Tibial artery (tissue), 4 donors: ENCODE data around the gene ARX.

Source experiments
- DNase-seq, 2 donors: peaks; one replicate each; pipeline ENCODE4 v3.0.0-alpha.2; 2019
- H3K27ac ChIP-seq, 2 donors: fragments of 200-600 bp; sonication (generic) in 1 of 2; 1 replicate in 1 of 2; 2 replicates in 1 of 2; pipeline ENCODE4 v1.5.1; 2018 to 2019; ENCODE audit warnings: mild to moderate bottlenecking in 1 of 2
- H3K27me3 ChIP-seq, 2 donors: fragments of 200-600 bp; sonication (generic) in 1 of 2; one replicate each; pipeline versions ENCODE4 v1.5.1 to v1.6.0; 2016 to 2019
- H3K36me3 ChIP-seq, 3 donors: fragments of 200-600 bp; sonication (generic) in 2 of 3; one replicate each; pipeline ENCODE4 v1.5.1; 2016 to 2019; ENCODE audit warnings: mild to moderate bottlenecking in 2 of 3
- H3K4me1 ChIP-seq, 4 donors: fragments of 200-600 bp; sonication (generic) in 2 of 4; 1 replicate in 3 of 4; 2 replicates in 1 of 4; pipeline ENCODE4 v1.5.1; 2016 to 2019
- H3K4me3 ChIP-seq, 2 donors: fragments of 200-600 bp; sonication (generic) in 1 of 2; 1 replicate in 1 of 2; 2 replicates in 1 of 2; pipeline ENCODE4 v1.5.1; 2018 to 2019; ENCODE audit warnings: mild to moderate bottlenecking in 2 of 2
- H3K9me3 ChIP-seq, 3 donors: fragments of 200-600 bp; sonication (generic) in 1 of 3; one replicate each; pipeline ENCODE4 v1.5.1; 2016 to 2019
- CTCF ChIP-seq, 2 experiments: fragments of 200-600 bp in 1 of 2; fragments of 450-650 bp in 1 of 2; IDR thresholded peaks; one replicate each; pipeline ENCODE4 v1.5.1; 2017 to 2019; ENCODE audit warnings: antibody characterized with exemption in 2 of 2, mild to moderate bottlenecking in 1 of 2, moderate library complexity in 1 of 2
- intact Hi-C: fragments of 100-400 bp; cut with DNase I; formaldehyde crosslinking; loops from one replicate; pipeline ENCODE4 v1.15.0; 2023; ENCODE audit warnings: low total_unique reads

The ARX gene

DNA sequence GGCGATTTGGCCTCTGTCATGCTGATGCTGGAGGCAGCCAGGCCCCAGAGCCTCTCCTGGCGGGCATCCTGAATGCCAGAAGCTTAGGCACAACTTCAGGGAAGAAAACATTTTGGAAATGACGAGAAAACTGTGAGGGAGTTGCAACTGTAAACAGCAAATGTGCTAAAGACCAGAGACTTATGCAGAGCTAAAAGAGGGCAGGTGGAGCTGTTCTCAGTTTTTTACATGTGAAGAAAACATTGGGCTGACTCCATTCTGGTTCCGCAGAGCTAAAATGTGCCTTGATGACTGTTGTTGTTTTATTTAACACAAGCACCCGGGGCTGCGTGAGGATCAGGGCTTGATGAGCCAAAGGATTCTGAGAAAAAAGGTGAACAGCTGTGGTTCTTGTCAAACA lies 10.8 kb upstream of the ARX start:
- H3K4me1 ChIP-seq = no peaks in the 10 kb centered on the region

DNA sequence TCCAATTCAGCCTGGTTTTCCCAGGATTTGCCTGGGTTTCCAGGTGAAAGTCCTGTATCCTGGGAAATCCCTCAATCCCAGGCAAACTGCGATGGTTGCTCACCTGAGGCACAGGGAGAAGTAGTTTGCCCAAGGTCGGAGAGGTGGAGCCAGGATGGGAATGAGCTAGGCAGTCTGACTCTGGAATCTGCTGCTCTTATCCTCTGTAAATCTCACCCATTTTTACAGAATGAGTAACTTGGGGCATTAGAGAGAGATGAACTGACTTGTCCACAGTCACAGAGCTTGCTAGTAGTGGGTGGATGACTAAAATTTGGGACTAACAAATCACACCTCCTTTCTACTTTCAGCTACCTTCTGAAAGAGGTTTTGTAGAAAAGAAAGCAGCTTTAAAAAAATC lies 9.8 kb upstream of the ARX start:
- TF ChIP-seq CTCF (IDR thresholded peaks at IDR 0.05) = no peak
- no peaks in the 10 kb centered on the region for H3K9me3 ChIP-seq
- peaks cover 3 to 19% of the 10 kb centered on the region in 2 donors for H3K27me3 ChIP-seq
- peaks cover 0 to 7% (median 6%) of the 10 kb centered on the region in 4 donors for H3K4me1 ChIP-seq
- no peak for DNase-seq
- H3K36me3 ChIP-seq = no peaks in the 10 kb centered on the region
- intact Hi-C loops = no loop called here
- no peak overlapping the region for H3K4me3 ChIP-seq
- H3K27ac ChIP-seq = no peak overlapping the region

More for the DNA sequence above, 10.8 kb upstream of the ARX start:
- DNase-seq = no peak
- no peak for TF ChIP-seq CTCF (IDR thresholded peaks at IDR 0.05)
- Histone ChIP-seq H3K9me3 (no peaks in the 10 kb centered on the region), H3K36me3 (no peaks in the 10 kb centered on the region), H3K27ac (no peak overlapping the region), H3K27me3 (peaks cover 0 to 9% of the 10 kb centered on the region in 2 donors), H3K4me3 (no peak overlapping the region)
- intact Hi-C loops = no loop called here

- no peak overlapping the region for H3K4me3 ChIP-seq
- no peak for DNase-seq
- peaks cover 0 to 19% (median 12%) of the 10 kb centered on the region in 4 donors for H3K4me1 ChIP-seq
- intact Hi-C loops = no loop called here
- no peak for TF ChIP-seq CTCF (IDR thresholded peaks at IDR 0.05)
- H3K27me3 ChIP-seq = peaks cover 4 to 36% of the 10 kb centered on the region in 2 donors
- no peaks in the 10 kb centered on the region for H3K9me3 ChIP-seq
- H3K27ac ChIP-seq = no peak overlapping the region
- H3K36me3 ChIP-seq = no peaks in the 10 kb centered on the region
Observed at GRCh38 chrX:25023908-25024307, 8.1 kb upstream of the ARX start.

GRCh38 chrX:25022499-25023325 lies 6.9 kb upstream of the ARX start:
- Histone ChIP-seq H3K27ac (no peak overlapping the region), H3K9me3 (no peaks in the 10 kb centered on the region), H3K4me1 (peaks cover 0 to 19% (median 13%) of the 10 kb centered on the region in 4 donors), H3K36me3 (no peaks in the 10 kb centered on the region), H3K4me3 (no peak overlapping the region), H3K27me3 (peaks cover 4 to 41% of the 10 kb centered on the region in 2 donors)
- TF ChIP-seq CTCF (IDR thresholded peaks at IDR 0.05) = no peak
- intact Hi-C loops = no loop called here
- no peak for DNase-seq

GRCh38 chrX:25020905-25021449 lies 5.2 kb upstream of the ARX start:
- H3K4me1 ChIP-seq = peaks cover 0 to 22% (median 13%) of the 10 kb centered on the region in 4 donors
- no peak overlapping the region for H3K27ac ChIP-seq
- intact Hi-C loops = no loop called here
- no peak for TF ChIP-seq CTCF (IDR thresholded peaks at IDR 0.05)
- no peaks in the 10 kb centered on the region for H3K36me3 ChIP-seq
- peaks cover 0 to 2% (median 0%) of the 10 kb centered on the region in 3 donors for H3K9me3 ChIP-seq
- no peak overlapping the region for H3K4me3 ChIP-seq
- DNase-seq = no peak
- H3K27me3 ChIP-seq = peaks cover 4 to 59% of the 10 kb centered on the region in 2 donors
